ENCODE measurements around the gene MOXD1.

DNA sequence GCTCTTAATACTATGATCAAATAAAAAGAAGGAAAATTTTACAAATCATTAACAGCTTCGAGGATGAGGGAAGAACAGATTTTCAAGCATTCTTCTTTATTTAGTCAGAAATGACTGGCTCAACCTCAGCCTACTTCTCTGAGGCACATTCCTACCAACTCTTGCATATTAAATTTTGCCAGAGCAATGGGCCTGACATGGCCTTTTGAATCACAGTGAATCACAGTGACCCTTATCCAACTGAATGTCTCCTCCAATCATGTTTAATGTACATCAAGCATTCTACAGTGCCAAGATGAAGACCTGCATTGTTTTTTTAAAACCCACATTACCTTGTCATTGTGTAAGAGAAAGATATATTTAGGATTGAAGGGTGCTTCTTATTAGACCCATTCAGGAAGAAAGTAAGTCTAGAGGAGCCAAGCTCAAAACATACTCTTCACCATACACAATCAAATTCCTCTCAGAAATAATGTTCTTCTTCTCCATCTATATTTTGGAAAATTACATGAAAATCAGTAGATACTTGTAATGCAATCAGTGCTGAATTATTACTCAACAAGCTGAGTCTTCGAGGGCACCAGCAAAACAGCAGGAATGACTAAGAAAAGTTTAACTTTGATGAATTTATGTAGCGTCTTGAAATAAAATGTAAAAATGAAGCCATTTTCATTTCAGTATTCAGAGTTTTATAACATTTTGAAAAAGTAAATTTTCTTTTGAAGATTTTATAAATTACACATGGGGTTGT lies 44.1 kb upstream of the MOXD1 start:
- TF ChIP-seq, protein P1, sequence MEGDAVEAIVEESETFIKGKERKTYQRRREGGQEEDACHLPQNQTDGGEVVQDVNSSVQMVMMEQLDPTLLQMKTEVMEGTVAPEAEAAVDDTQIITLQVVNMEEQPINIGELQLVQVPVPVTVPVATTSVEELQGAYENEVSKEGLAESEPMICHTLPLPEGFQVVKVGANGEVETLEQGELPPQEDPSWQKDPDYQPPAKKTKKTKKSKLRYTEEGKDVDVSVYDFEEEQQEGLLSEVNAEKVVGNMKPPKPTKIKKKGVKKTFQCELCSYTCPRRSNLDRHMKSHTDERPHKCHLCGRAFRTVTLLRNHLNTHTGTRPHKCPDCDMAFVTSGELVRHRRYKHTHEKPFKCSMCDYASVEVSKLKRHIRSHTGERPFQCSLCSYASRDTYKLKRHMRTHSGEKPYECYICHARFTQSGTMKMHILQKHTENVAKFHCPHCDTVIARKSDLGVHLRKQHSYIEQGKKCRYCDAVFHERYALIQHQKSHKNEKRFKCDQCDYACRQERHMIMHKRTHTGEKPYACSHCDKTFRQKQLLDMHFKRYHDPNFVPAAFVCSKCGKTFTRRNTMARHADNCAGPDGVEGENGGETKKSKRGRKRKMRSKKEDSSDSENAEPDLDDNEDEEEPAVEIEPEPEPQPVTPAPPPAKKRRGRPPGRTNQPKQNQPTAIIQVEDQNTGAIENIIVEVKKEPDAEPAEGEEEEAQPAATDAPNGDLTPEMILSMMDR (IDR thresholded peaks at IDR 0.05), result no peak
- TF ChIP-seq EZH2 (IDR thresholded peaks at IDR 0.05) (no peak), EZH2phosphoT487 (IDR thresholded peaks at IDR 0.05) (no peak)
